K562 (cell line): ENCODE measurements around the gene UBXN11. TPM values are rescaled to one million over a fixed set of nuclear protein-coding genes. Genes with fewer than 3 reads are reported as not detected.

Experiments
- ARID4B ChIP-seq: sonication (generic); formaldehyde crosslinking; IDR thresholded peaks from 2 replicates; pipeline ENCODE4 v1.8.0; 2022; ENCODE audit warnings: mild to moderate bottlenecking, missing genetic modification reagents
- CXXC5 ChIP-seq: fragments of 250-450 bp; sonication (Bioruptor Pico); IDR thresholded peaks from 2 replicates; pipeline ENCODE4 v1.8.0; 2022; ENCODE audit warnings: inconsistent platforms, mild to moderate bottlenecking, moderate library complexity
- IFI16 ChIP-seq: fragments of 250-450 bp; sonication (Bioruptor Pico); IDR thresholded peaks from 2 replicates; pipeline ENCODE4 v2.1.2; 2022; ENCODE audit warnings: mild to moderate bottlenecking, inconsistent platforms
- MLLT1 ChIP-seq, 2 experiments: fragments of 450-650 bp; IDR thresholded peaks; 2 replicates each; pipeline ENCODE4 v1.6.1; 2016
- MNT ChIP-seq, 2 experiments: fragments of 450-650 bp; conservative IDR thresholded peaks; 2 replicates each; pipeline ENCODE4 v1.6.1; 2017; ENCODE audit warnings: mild to moderate bottlenecking in 2 of 2, moderate library complexity in 2 of 2
- MTA3 ChIP-seq: fragments of 450-650 bp; formaldehyde crosslinking; IDR thresholded peaks from 2 replicates; pipeline ENCODE4 v1.6.1; 2017; ENCODE audit warnings: mild to moderate bottlenecking, borderline replicate concordance
- POLR3G ChIP-seq: IDR thresholded peaks from 2 replicates; pipeline ENCODE4 v1.6.1; 2011; ENCODE audit not compliant: insufficient read length, insufficient replicate concordance; ENCODE audit errors: extremely low read depth
- RHOXF2B ChIP-seq: fragments of 250-450 bp; sonication (Bioruptor Pico); conservative IDR thresholded peaks from 2 replicates; pipeline ENCODE4 v1.5.1; 2021
- RNF2 ChIP-seq: sonication (generic); IDR thresholded peaks from 2 replicates; pipeline ENCODE4 v1.6.1; 2016
- RNF219 ChIP-seq: fragments of 250-450 bp; sonication (Bioruptor Pico); IDR thresholded peaks from 2 replicates; pipeline ENCODE4 v1.5.0; 2022; ENCODE audit warnings: mild to moderate bottlenecking
- SPI1 ChIP-seq: IDR thresholded peaks from 2 replicates; pipeline ENCODE4 v1.6.1; 2011; ENCODE audit warnings: low read depth, low read length, control low read depth, borderline replicate concordance
- ZBTB7A ChIP-seq: IDR thresholded peaks from 2 replicates; pipeline ENCODE4 v1.6.1; 2011; ENCODE audit warnings: low read depth, mild to moderate bottlenecking, low read length, moderate library complexity, borderline replicate concordance; ENCODE audit not compliant: control insufficient read depth
- polyA plus RNA-seq, 8 experiments: library from polyadenylated mRNA; depleted of rRNA in 4 of 8; stranded (reverse) in 5 of 8; unstranded in 3 of 8; fragments of >200 nt; fragmentation: Nextera tagmentation in 2 of 8; fragmentation: Illumina TruSeq in 1 of 8; extraction: Ambion mirVana in 2 of 8; extraction: Trizol in 1 of 8; gene quantifications; 2 replicates each; pipeline versions ENCODE4 v1.2.1 to v1.2.3, GENCODE V29; 2011 to 2014; ENCODE audit warnings: inconsistent platforms in 1 of 8, missing spikeins in 1 of 8
- total RNA-seq, 7 experiments: library from RNA; depleted of rRNA in 6 of 7; stranded (reverse); fragments of >200 nt in 6 of 7; fragmentation: Illumina TruSeq in 2 of 7; extraction: Trizol in 2 of 7; gene quantifications; 2 replicates each; pipeline versions ENCODE4 v1.2.1 to v1.2.3, GENCODE V29; 2011 to 2021; ENCODE audit warnings: low replicate concordance in 1 of 7
- TF ChIP-seq, protein P1 (sequence below): fragments of 250-450 bp; sonication (Bioruptor Pico); IDR thresholded peaks from 2 replicates; pipeline ENCODE4 v1.4.0; 2020; ENCODE audit warnings: mild to moderate bottlenecking, moderate library complexity

The UBXN11 gene
- total and polyA plus RNA-seq, 9 of the 15 experiments (the other 6 are each of a cell fraction or from before 2014, with no cell fraction given), result 0.48 to 34.3 (median 11.3) TPM

DNA sequence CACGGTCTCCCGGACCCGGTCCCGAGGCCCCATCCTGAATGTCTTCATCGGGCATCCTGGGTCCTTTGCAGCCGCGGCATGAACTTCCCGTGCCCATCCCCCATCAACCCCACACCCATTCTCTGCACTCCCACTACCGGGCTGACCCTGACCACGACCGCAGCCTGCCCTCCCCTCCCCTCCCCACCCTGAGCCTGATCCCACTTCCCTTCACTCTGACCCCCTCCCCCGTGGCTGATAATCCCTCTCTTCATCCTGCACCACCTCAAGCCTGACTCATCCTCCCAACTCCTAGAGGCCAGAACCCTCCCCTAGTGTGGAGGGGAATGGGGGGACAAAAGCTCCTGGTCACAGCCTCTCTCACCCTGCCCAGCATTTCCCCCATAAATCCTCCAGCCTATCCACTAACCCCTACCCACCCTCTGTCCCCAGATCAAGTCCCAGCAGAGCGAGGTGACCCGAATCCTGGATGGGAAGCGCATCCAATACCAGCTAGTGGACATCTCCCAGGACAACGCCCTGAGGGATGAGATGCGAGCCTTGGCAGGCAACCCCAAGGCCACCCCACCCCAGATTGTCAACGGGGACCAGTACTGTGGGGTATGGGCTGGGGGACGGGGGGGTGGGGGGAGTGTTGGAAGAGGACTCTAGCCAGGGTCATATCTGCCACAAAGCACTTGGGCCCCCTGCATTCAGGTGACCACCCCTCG lies 25.9 kb downstream of the UBXN11 start (continued):
- no peak for TF ChIP-seq CXXC5 (CRISPR knock-in tag)
- TF ChIP-seq, protein P1, sequence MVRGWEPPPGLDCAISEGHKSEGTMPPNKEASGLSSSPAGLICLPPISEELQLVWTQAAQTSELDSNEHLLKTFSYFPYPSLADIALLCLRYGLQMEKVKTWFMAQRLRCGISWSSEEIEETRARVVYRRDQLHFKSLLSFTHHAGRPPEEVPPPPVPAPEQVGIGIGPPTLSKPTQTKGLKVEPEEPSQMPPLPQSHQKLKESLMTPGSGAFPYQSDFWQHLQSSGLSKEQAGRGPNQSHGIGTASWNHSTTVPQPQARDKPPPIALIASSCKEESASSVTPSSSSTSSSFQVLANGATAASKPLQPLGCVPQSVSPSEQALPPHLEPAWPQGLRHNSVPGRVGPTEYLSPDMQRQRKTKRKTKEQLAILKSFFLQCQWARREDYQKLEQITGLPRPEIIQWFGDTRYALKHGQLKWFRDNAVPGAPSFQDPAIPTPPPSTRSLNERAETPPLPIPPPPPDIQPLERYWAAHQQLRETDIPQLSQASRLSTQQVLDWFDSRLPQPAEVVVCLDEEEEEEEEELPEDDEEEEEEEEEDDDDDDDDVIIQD, result no peak
- TF ChIP-seq SPI1, result peak; percentile 51; the same call in 1 of the 2 replicates
- TF ChIP-seq IFI16 (CRISPR knock-in tag), result no peak
- no peak for TF ChIP-seq POLR3G
- TF ChIP-seq MLLT1 (IDR thresholded peaks at IDR 0.05), result peak in 1 of 2 experiments; percentile 68; a peak in 2 of 4 replicates
- no peak for TF ChIP-seq ARID4B (CRISPR knock-in tag)
- 0 out of 2 replicates have a peak, but pooled peaks have one; percentile 21 for TF ChIP-seq ZBTB7A
- TF ChIP-seq MTA3, result no peak
- no peak for TF ChIP-seq RHOXF2B
- no peak for TF ChIP-seq MNT (conservative IDR thresholded peaks at IDR 0.05)
- no peak for TF ChIP-seq RNF219 (CRISPR knock-in tag)
- no peak; the same call in 1 of the 2 replicates for TF ChIP-seq RNF2
